DND-41 (cell line): Measurements from ENCODE around the gene PRKAR2B.

Source experiments
- CTCF ChIP-seq: IDR thresholded peaks from 2 replicates; pipeline ENCODE4 v1.5.1; 2012; ENCODE audit warnings: borderline replicate concordance, low read length, moderate library complexity, mild to moderate bottlenecking; ENCODE audit not compliant: poor library complexity, severe bottlenecking; ENCODE audit errors: extremely low read depth
- EZH2 ChIP-seq: IDR thresholded peaks from 3 replicates; pipeline ENCODE4 v1.6.1; 2012; ENCODE audit warnings: borderline replicate concordance, low read depth, mild to moderate bottlenecking, moderate library complexity, low read length, inconsistent platforms; ENCODE audit not compliant: severe bottlenecking

- TF ChIP-seq CTCF (no peak), EZH2 (no peak)
Observed at GRCh38 chr7:107036535-107036934, 8.0 kb upstream of the PRKAR2B start.
